Activated CD8-positive, alpha-beta T cell treated with anti-CD3 and anti-CD28 coated beads for 36 hours (primary cell): ENCODE measurements around the gene EFNA1. TPM values are rescaled to one million over a fixed set of nuclear protein-coding genes. Genes with fewer than 3 reads are reported as not detected.
A peak's percentile ranks its signal among the peaks of the same experiment; 100 is the strongest.

Experiments used
- ATAC-seq: fragments of 200-7000 bp; cut with Tn5 transposase; one replicate; pipeline ENCODE4 v1.10.0; 2021; ENCODE audit warnings: mild to moderate bottlenecking, moderate library complexity
- CTCF ChIA-PET: fragments of 350-600 bp; sonication (Branson Sonifier 250); formaldehyde crosslinking; loops from one replicate; lab custom pipeline; 2021; ENCODE audit warnings: antibody characterized with exemption; lab: Charles Lee
- POLR2A ChIA-PET: fragments of 350-600 bp; sonication (Branson Sonifier 250); formaldehyde crosslinking; loops from one replicate; lab custom pipeline; 2021; ENCODE audit warnings: antibody characterized with exemption; lab: Charles Lee
- DNase-seq: peaks from one replicate; pipeline ENCODE4 v3.0.0-alpha.2; 2020
- H3K27ac Mint-ChIP-seq: one replicate; pipeline ENCODE4 v1.8.0; 2021; ENCODE audit warnings: mild to moderate bottlenecking, mixed read lengths
- H3K27me3 Mint-ChIP-seq: one replicate; pipeline ENCODE4 v1.8.0; 2021; ENCODE audit warnings: mixed read lengths
- H3K36me3 Mint-ChIP-seq: one replicate; pipeline ENCODE4 v1.8.0; 2021; ENCODE audit warnings: low read depth, mixed read lengths
- H3K4me1 Mint-ChIP-seq: one replicate; pipeline ENCODE4 v1.8.0; 2021; ENCODE audit warnings: low read depth, mixed read lengths
- H3K4me3 Mint-ChIP-seq: one replicate; pipeline ENCODE4 v1.8.0; 2021; ENCODE audit warnings: mild to moderate bottlenecking, moderate library complexity, mixed read lengths
- H3K9me3 Mint-ChIP-seq: one replicate; pipeline ENCODE4 v1.8.0; 2021; ENCODE audit warnings: mixed read lengths
- CTCF ChIP-seq: fragments of 200-600 bp; IDR thresholded peaks from one replicate; pipeline ENCODE4 v1.8.0; 2022; ENCODE audit warnings: antibody characterized with exemption, mild to moderate bottlenecking
- intact Hi-C: fragments of 100-400 bp; cut with micrococcal nuclease; formaldehyde crosslinking; loops from one replicate; pipeline ENCODE4 v1.10.0; 2022
- total RNA-seq, 2 experiments: library from RNA; stranded (reverse); gene quantifications; one replicate each; pipeline ENCODE4 v1.2.3, GENCODE V29; 2021

Gene EFNA1
- total RNA-seq, 2 experiments from 2014 or later: 0.59 to 0.60 TPM

GRCh38 chr1:155171836-155172731 lies 44.4 kb downstream of the EFNA1 start:
- POLR2A ChIA-PET: interaction anchor here (0.7 to 6.9 kb wide), 10 partner anchors 13 to 108 kb away, joined by 3 to 57 read pairs (median 4); partner anchors contain the start of gene THBS3
- peak overlapping the region; percentile 98 for H3K27ac Mint-ChIP-seq
- peaks cover 52% of the 10 kb centered on the region for H3K4me1 Mint-ChIP-seq
- peak overlapping the region; percentile 96 for H3K4me3 Mint-ChIP-seq
- CTCF ChIA-PET: interaction anchor here (0.5 to 13.3 kb wide), 37 partner anchors 8 to 441 kb away, joined by 3 to 312 read pairs (median 6); partner anchors contain the start of genes ADAM15, DPM3, EFNA3 and MTX1
- peaks cover 23% of the 10 kb centered on the region for H3K36me3 Mint-ChIP-seq
- intact Hi-C loops: no loop called here
- DNase-seq (no peak), ATAC-seq (peak; percentile 20)
- H3K27me3 Mint-ChIP-seq: no peaks in the 10 kb centered on the region
- no peaks in the 10 kb centered on the region for H3K9me3 Mint-ChIP-seq
- TF ChIP-seq CTCF: no peak

GRCh38 chr1:155172732-155173477 lies 45.2 kb downstream of the EFNA1 start, which contains the start of gene KRTCAP2:
Gene KRTCAP2, minus strand, starts transcription at chr1:155173304. Its CDS starts 80 bp downstream, at chr1:155173224.
- intact Hi-C loops: no loop called here
- Mint-ChIP-seq H3K27me3 (no peaks in the 10 kb centered on the region), H3K27ac (peak within 1 kb of the TSS; percentile 98), H3K4me1 (peaks cover 45% of the 10 kb centered on the region), H3K9me3 (no peaks in the 10 kb centered on the region), H3K36me3 (peaks cover 27% of the 10 kb centered on the region), H3K4me3 (peak within 1 kb of the TSS; percentile 96)
- ChIA-PET POLR2A (interaction anchor here (0.6 to 6.9 kb wide), 13 partner anchors 12 to 153 kb away, joined by 3 to 57 read pairs (median 4); partner anchors contain the start of gene THBS3), CTCF (interaction anchor here (0.6 to 13.3 kb wide), 47 partner anchors 9 to 579 kb away, joined by 3 to 312 read pairs (median 5); partner anchors contain the start of genes ADAM15, DPM3, EFNA3 and ENTREP3)
- ATAC-seq (peak; percentile 83), DNase-seq (peak; percentile 97)
- peak; percentile 91 for TF ChIP-seq CTCF

- no peaks in the 10 kb centered on the region for H3K27me3 Mint-ChIP-seq
- H3K9me3 Mint-ChIP-seq: no peaks in the 10 kb centered on the region
- ChIA-PET CTCF (interaction anchor here (0.7 to 13.3 kb wide), 39 partner anchors 8 to 252 kb away, joined by 3 to 312 read pairs (median 6); partner anchors contain the start of genes ADAM15, DPM3, EFNA3 and MTX1), POLR2A (interaction anchor here (0.5 to 6.9 kb wide), 17 partner anchors 12 to 154 kb away, joined by 3 to 57 read pairs (median 4); no protein-coding TSS in a partner anchor)
- peaks cover 43% of the 10 kb centered on the region for H3K4me1 Mint-ChIP-seq
- H3K36me3 Mint-ChIP-seq: peaks cover 30% of the 10 kb centered on the region
- intact Hi-C loops: no loop called here
- TF ChIP-seq CTCF: no peak
- peak; percentile 46 for ATAC-seq
- peak; percentile 79 for DNase-seq
- peak within 1 kb of the TSS; percentile 96 for H3K4me3 Mint-ChIP-seq
- peak within 1 kb of the TSS; percentile 98 for H3K27ac Mint-ChIP-seq
Observed at GRCh38 chr1:155173478-155174323, 46.0 kb downstream of the EFNA1 start, which contains the start of gene TRIM46. Gene TRIM46, plus strand, starts transcription at chr1:155173849. Its CDS starts 118 bp downstream, at chr1:155173967.
